ENCODE data around the gene FGD4.
A peak's percentile ranks its signal among the peaks of the same experiment; 100 is the strongest.
"Not testable (repeated sequence)": the region's sequence is repeated elsewhere in the genome, so short reads cannot be mapped to it uniquely, and the experiment has no call there.

FGD4 gene

DNA sequence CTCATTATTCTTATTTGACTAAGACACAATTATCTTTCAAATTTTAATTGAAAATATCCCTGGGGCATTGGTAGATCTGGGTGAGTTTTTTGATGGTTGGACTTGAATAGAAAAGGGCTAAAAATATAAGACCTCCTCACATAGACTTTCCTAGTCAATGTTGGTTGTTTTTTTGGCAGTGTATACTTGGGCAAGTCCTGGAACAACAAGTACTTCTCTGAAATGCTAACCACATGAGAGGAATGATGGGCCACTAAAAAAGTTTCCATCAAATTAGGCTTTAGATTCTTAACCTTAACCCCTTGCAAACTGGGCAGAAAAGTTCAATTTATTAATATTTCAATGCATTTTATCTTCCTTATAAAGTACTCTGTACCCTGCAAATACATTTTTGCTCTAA is 97.6 kb downstream of the FGD4 start:
- DNase-seq, result no peak

DNA sequence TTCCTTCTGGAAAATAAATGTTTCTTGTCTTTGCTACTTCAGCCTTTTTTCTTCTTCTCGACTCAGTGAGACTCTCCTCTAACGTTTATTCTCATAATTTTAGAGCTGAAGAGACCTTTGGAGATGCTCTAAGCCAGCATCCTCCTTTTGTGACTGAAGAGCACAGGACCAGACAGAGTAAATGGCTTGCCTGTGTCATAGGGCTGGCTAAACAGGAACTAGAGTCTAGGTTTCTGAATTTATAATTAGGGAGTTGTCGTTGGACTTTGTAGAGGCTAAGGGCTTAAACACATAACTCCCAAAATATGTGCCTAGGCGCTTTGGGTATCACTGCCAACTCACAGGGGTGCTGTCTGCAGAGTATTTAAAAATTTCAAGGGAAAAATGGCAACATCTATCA is 98.5 kb downstream of the FGD4 start:
- no peak for DNase-seq

DNA sequence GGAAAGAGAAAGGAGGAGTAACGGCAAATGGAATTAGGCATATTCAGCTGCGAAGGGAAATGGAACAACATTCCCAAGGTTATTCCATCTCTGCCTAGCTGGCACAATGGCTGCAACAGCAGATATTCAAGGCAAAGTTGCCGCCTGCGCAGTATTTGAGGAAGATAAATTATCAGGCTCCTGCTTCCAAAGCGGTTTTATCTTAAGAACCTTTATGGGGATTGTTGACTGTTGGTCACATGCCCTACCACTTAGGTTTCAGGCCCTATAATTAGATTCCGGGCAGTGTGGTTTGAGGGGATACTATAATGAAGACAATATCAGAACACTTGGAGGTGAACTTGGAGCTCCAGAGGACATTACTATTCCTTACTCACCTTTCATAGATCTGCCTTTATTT is 99.7 kb downstream of the FGD4 start:
- no peak for DNase-seq

GRCh38 chr12:32501835-32502333 is 102.5 kb downstream of the FGD4 start:
- DNase-seq, result peak; percentile 78

GRCh38 chr12:32502693-32503502 is 103.5 kb downstream of the FGD4 start:
- no peak for DNase-seq

GRCh38 chr12:32503730-32504129 is 104.4 kb downstream of the FGD4 start:
- DNase-seq, result no peak

DNA sequence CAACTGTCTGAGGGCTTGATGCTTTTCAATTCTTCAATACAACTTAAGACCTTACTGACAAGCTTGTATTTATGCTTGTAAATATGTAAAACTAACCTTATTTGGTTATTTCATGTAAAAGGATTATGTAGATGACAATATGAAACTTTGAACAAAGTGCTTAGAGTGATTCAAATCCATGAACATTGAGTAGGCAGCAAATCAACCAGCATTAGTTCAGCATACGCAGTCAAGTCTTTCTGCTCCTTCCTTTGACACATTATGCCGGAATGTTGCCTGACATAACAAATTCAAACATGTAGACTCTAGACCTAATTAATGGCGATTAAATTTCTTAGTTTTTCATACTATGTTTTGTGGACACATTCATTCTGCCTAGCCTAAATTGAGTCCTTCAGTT is 105.2 kb downstream of the FGD4 start:
- no peak for DNase-seq

- no peak for DNase-seq
Measured at GRCh38 chr12:32505067-32505945, 105.9 kb downstream of the FGD4 start.

GRCh38 chr12:32507096-32507941 is 108.0 kb downstream of the FGD4 start:
- not testable (repeated sequence) for DNase-seq

DNA sequence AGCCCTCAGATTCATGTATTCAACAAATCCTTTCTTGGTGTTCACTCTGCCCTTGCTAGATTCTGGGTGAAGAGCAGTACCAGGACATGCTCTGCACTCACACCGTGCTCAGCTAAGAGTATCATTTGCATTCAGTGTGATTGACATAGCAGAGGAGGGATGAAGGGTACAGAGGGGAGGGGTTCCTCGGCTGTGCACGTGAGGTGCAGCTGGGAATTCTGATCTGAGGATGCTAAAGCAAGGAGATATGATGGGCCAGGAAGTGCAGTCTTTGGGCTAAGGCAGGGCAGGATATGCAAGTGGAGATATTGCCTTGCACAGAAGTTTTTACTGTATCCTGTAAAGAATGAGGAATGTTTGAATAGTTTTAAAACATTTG is 108.6 kb downstream of the FGD4 start:
- DNase-seq, result no peak

DNA sequence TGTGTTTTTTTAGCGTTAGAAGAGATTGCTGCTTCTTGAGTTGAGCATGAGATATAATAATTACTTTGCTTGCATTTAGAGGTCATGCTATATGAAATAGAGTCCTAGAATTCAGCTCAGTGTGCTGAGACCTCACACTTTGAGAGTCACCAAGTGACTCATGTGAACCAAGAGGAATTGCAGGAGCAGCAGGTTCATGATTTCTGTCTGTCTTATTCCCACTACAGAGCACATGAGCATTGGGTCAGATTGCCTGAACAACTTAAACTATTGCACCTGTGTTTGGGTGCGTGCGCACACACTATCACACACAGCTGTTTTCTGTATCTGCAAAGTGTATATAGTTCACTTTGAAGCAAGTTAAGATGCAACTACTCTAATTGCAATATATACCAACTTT is 109.3 kb downstream of the FGD4 start:
- no peak for DNase-seq

- no peak for DNase-seq
Measured at GRCh38 chr12:32509328-32510091, 110.2 kb downstream of the FGD4 start.

- DNase-seq, result not testable (repeated sequence)
Measured at GRCh38 chr12:32511976-32512375, 112.6 kb downstream of the FGD4 start.

GRCh38 chr12:32512379-32512778 is 113.0 kb downstream of the FGD4 start:
- no peak for DNase-seq

- no peak for DNase-seq
Measured at GRCh38 chr12:32512910-32513309, 113.6 kb downstream of the FGD4 start.

DNA sequence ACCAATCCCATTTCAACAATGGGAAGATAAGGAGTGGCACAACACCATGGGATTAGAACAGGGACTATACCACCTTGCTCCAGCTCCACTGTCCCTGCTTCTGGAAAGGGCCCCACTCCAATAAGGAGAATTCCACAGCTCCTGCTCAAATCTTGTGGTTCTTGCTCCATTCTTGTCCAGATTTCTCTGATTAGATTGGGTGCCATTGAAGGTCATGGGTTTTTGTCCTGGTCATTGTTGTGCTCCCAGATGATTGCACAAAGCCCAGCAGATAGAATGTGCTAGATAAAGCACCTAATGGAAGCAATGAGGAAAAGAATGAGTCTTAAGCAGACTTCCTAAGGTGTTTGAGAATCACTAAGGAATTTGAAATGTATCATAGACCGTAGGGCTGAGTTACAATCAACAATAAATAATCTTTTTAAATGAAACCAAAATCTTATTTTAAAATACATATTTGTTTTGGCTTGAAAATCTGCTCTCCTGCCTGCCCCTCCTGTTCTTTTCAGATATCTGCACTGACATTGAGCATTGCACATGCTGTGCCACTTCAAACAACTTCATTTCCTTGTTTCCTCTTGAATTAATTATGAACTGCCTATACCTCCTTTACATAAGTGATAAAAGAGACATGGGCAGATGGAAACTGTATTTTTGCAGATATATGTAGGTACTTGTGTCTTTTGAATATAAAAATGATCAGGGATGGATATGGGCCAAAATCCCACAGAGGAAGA is 115.9 kb downstream of the FGD4 start:
- no peak for DNase-seq

- DNase-seq, result no peak
Measured at GRCh38 chr12:32516230-32516629, 116.9 kb downstream of the FGD4 start.

- no peak for DNase-seq
Measured at GRCh38 chr12:32517966-32518365, 118.6 kb downstream of the FGD4 start.

GRCh38 chr12:32519047-32519446 is 119.7 kb downstream of the FGD4 start:
- no peak for DNase-seq

DNA sequence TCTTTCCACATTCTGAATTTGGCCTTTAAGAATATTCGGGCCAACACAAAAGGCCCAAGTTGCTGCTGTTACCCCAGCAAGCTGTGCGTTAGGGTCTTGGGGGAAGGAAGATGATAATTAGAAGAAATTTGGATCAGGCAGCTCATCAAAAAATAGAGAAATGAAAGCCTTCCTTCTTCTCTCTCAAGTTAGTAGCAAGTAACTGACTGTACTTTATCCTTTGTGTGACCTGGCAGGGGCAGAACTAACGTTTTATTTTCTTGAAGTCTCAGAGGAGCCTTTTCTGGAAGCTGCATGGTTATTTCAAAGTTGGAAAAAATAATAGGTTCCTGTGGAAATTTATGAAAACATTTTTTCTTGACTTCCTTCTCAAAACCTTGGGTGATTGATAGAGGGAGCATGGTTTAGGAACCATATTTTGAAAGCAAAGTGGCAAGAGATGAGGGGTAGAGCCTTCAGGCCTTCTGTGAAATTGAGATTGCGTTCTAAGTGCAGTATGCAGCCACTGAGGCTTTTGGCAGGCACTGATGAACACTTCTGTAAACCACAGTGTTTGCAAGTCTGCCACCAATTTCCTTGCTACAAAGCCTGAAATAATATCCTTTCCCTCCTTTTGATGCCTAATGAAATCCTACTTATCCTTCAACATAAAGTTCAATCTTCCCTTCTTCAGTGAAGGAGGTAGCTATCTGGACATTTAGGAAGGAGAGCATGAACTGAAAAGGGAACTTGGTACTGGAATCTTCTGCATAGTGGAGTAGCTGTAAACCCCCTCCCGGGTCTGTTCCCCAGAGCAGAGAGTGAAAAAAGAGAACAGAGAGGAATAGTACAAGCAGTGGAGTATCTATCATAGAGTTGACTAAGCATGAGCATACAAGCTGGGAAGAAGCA is 123.2 kb downstream of the FGD4 start:
- DNase-seq, result no peak

Data from right hindlimb (tissue), 1 donor.